ENCODE measurements around the gene UBN1.
"Not testable (repeated sequence)": the region's sequence is repeated elsewhere in the genome, so short reads cannot be mapped to it uniquely, and the experiment has no call there.

The UBN1 gene

DNA sequence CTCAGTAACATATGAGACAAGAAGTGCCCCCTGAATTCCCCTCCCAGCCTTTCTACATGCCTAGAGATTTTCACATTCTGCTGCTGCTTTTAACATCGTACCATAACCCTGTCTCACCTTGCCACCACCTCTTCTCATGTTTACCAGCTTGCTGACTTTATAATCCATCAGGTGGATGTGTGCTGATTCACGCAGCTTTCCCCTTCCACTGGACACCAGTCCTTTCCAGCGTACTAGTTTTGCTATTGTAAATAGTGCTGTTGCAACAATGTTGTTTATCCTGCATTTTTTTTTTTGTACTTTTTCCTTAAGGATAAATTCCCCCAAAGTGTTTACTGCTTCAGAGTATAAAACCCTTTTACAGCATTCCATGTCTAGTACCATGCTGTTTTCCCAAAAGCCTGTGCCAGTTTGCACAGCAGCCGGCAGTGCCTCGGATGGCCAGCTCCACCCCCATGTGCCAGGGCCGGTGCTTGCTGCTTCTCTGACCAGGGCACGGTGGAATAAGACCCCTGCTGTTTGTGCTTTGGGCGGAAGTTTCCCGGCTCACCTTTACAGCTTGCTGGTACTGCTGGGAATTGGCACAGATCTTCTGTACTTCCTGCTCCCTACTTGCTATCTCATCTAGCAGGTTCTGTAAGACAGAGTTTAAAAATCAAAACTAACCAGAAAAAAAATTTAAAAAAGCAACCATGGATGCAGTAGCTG lies 41.3 kb downstream of the UBN1 start:
- DNase-seq = no peak

DNA sequence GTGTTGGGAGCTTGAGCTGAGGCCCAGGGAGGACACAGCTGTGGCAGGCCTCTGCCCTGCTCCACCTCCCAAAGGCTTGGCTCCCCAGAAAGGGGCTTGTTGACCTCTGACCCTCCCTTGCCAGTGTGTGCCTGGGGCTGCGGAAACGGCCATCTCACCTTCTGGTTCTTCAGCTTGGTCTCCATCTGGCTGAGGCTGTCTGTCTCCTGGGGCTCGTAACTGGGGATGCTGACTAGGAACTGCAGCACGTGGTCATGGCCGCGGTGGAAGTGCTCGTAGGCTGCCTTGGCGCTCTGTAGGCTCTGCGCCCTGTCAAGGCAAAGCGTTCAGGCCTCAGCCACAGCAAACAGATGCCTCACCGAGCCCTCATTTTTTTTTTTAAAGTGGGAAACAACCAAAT lies 42.7 kb downstream of the UBN1 start:
- no peak for DNase-seq

DNA sequence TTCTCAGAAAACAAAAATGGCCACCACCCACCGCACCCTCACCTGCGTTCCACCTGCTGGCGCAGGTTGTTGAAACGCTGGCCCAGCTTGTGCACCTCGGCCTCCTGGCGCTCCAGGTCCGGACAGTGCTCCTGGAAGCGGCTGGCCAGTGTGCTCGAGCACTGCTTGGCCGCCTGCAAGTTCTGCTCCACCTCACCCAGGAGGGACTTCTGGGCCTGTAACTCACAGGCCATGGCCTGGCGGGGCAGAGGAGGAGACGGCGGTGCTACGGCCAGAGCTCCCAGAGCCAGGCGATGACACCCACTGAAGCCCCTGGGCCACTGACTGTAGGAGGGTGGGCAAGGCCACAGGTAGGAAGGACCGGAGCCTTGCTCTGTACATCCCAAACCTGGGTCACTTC lies 43.4 kb downstream of the UBN1 start:
- no peak for DNase-seq

DNA sequence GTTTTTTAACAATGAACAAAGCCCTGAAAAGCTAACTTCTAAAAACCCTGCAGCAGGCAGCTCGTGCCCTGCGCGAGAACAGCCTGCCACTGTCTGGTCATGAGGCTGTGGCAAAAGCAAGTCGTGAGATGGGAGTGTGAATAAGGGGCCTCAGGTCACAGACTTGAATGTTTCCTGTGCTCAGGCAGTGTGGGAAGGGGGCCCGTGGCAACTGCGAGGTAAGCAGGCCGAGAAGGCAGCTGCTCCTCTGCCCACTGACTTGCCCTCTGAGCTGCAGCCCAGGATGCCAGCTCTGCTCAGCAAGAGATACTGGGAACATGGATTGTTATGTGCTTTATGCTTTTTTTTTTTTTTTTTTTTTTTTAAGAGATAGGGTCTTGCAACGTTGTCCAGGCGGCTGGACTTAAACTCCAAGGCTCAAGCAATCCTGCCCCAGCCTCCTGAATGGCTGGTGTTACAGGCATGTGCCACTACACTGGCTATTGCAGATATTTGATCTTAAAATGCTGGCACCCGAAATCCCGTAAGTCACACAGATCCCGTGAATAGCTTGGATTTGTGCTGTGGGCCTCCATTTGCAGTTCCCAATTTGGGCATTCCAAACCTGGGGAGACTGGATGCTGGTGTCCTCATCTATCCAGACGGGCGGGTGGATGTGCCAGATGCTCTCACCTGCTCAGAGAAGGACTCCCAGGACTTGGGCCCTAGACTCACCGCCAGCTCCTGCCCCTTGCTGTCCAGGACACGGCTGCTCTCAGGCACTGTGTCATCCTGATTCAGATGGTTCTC lies 44.0 kb downstream of the UBN1 start:
- no peak for DNase-seq

DNA sequence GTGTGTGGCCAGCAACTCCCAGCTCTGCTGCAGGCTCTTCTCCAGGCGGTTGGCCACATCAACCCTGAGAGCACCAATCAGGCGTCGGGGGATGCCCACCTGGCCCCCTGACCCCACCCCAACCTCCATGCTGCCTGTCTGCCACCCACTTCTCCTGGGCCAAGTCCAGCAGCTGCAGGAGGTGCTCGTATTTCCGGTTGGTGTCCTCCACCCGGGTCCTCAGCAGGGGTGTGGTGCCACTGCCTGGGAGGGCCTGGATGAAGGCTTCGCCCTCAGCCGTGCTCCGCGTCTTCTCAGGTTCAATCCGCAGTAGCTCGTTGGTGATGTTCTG lies 44.6 kb downstream of the UBN1 start:
- no peak for DNase-seq

DNA sequence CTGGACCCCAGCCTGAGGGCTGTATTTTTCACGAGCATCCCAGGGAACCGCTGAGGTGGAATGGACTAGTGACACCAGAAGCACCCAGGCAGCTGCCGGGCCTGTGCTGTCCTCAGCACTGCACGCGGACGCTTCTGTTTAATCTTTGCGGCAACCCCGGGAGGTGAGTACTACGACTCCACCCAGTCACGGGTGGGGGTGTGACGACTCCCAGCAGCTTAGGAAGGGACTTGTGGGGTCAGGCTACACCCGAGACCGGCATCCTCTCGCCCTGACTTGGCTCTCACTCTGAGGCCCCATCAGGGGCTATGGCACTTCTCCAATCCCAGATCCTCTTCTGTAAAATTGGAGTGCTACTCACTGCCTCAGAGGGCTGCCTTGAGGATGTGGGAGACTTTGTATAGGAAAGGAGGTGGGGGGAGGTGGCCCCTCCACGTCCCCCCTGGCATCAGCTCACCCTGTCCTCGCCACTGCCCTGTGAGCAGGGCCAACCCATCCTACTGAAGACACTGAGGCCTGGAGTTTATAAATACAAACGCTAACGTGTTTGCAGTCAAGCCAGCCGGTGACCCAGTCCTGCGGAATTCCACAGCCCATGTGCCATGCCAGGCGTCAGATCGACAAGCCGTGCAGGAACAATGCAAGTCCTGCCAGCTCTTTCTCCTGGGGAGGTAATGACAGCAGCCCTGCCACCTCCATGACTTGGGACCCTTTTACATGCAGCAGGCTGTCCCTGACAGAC lies 45.3 kb downstream of the UBN1 start:
- no peak for DNase-seq

DNA sequence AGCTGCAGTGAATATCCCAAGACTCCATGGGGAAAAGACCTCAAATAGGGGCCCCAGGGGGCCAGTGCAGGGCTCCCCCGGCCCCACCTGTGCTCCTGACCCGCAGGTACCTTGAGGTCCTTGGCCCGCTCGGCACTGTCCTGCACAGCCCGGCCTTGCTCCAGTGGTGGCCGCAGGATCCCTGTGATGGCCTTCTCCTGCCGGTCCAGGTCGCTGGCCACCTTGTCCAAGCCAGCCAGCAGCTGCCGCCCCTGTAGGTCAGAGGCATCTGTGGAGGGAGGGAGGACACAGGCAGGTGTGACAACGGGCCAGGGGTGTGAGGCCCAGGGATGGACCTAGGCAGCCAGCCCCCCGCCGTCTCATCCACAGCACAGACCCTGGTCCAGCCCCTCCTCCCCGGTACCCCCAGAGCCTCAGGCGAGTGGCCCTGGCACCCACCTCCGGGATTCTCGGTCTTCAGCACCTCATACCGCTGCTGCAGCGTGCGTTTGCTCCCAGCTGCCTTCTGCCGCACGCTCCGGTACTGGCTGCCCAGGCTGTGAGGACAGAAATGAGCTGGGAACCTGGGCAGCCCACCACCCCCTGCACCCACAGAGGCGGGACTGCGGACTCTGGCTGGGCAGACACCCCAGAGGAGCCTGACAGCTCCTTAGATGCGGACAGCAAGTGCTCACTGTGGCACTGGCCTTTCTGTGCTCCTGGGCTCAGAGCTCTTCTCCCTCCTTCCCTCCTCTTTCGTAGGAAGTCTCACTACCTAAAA lies 46.0 kb downstream of the UBN1 start:
- DNase-seq = no peak

DNA sequence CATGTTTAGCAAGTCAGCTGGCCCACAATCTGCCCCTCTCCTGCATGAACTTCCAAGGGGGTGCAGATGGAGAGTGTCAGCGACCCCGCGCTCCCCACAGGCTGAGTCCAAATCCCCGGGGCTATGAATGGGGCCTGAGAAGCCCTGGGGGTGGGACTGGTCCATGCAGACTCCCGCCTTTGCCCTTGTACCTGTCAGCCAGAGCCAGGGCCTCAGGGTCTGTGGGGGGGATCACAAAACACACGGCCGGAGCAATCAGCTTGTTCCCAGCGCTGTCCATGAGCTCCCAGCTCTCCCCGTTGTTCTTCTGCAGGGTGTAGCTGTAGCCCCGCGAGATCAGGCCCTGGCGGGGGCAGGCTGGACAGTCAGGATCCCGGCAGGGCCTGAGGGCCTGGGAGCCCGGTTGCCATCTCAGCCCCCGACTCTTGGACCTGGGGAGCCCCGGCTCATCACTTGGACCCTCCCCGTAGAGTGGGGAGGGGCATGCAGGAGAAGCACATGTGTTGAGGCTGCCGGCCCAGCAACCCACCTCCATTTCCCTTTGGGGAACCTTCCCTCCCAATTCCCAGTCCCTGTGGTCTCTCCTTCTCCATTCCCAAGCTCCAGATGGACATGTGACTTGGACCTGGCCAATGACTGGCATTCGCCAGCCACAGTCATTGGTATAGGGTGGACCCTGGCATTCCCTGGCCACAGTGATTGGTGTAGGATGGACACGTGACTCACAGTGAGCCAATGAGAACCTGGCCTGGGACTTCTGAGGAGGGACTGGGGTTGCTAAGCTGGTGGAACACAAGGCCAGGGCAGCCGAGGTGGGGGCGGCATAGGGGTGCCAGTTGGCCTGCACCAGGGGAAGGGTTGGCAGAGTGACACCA lies 47.2 kb downstream of the UBN1 start:
- no peak for DNase-seq

DNA sequence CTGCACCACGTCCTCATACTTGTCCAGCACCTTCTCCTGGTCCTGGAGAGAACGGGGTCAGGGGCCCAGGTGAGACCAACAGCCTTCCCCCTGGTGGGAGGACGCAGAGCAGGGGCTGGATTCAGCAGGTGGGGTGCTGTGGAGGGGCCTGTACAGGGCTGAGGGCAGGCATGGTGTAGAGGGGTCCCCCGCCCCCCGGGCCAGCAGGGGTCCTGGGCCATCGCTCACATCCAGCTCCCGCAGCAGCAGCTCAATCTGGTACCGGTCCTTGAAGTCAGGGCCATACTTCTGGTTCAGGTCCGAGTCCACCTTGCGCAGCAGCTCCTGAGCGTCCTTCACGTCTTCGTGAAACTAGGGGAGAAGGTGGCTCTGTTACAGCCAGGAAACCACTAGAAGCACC lies 48.1 kb downstream of the UBN1 start:
- no peak for DNase-seq

DNA sequence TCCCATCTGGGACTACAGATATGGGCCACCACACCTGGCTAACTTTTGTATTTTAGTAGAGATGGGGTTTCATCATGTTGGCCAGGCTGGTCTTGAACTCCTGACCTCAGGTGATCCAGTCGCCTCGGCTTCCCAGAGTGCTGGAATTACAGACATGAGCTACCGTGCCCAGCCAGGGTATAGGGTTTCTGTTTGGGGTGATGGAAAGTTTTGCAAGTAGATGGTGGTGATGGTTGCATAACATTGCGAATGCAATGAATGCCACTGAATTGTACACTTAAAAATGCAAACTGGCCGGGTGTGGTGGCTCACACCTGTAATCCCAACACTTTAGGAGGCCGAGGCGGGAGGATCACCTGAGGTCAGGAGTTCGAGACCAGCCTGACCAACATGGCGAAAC lies 49.5 kb downstream of the UBN1 start:
- not testable (repeated sequence) for DNase-seq

DNA sequence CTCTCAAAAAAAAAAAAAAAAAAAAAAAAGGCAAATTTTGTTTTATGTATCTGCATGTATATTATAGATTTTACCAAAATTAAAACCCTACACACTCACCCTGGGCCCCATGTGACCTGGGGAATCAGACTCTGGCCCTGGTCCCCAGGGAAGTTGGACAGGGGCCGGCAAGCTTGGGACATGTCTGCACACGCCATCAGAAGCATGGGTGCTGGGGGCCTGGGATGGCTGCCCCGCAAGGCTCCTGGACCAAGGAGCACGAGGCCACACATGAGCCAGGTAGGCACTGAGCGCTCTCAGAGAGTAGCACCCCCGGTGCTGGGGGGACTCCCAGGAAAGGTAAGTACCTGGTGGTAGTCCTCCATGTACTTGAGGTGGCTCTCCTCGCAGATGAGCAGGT lies 50.0 kb downstream of the UBN1 start:
- no peak for DNase-seq

DNA sequence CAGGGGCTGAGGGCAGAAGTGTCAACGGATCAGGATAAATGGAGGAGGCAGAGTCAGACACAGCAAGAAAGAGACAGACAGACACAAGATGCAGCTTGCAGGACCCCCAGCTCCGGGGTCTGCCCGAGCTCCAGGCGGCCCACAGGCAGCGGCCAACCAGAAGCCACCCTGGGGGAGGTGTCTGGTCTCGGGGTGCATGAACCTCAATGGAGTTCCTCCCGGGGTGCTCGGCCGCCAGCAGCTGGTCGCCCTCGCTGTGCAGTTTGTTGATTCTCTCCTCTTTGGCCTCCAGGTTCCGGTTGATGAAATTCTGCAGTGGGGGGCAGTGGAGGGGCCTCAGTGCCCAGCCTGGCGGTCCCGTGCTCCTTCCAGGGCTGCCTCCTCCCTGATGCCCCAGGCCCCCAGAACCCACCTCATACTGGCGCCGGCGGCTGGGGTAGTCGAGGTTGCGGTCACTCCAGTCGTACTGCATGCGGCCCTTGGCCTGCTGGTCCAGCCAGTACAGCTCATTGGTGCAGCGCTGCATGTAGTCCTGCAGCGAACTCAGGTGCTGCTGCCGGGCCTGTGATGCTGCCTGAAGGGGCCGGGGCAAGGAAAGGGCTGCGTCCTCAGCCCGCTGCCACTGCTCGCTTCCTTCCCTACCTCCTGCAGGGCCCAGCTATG lies 51.7 kb downstream of the UBN1 start:
- DNase-seq = no peak

DNA sequence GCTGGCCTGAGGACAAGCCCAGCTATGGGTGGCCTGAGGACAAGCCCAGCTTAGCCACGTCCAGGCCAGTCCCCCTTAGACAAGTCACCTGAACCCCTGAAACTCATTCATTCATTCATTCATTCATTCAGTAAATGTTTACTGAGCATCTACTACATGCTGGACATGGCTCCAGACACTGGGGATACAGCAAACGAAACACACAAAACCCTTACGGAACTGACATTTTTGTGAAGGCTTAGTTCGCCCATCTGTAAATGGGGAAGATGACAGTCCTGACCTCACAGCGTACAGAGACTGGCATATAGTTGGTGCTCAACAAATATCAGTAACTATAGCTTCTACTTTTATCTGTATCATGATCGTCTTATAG lies 52.2 kb downstream of the UBN1 start:
- DNase-seq = no peak

DNA sequence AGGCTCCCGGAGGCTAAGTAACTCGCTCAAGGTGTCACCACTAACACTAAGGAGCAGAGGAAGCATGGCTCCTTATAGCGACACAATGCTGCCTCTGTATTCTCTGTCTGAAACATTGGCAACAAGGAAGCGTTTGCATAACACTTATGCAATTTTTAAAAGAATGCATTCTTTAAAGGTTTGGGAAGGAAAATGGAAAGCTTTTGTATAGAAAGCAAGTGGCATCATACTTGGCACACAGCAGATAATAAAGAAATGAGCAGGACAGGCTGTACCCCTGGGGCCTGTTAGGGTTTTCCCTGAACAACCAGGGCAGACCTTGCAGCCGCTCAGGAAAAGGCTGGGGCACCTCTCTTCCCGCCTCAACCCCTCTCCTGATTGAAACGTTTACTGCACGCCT lies 52.8 kb downstream of the UBN1 start:
- DNase-seq = no peak

DNA sequence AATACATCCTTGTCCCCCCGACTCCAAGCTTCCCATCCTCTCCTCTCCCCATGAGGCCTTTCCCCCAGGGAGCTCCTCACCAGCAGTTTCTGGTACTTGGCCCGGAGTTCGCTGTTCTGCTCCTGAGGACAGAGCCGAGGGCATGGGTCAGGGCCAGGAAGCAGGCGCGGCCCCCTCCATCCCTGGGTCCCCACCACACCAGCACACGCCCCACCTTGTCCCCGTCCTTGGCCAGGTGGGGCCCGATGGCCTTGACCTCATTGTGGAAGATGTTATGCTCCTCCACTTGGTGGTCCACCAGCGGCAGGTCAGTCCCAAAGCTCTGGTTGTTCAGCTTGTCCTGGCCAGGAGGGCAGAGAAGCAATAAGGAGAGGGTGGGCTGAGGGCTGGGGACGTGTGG lies 53.5 kb downstream of the UBN1 start:
- DNase-seq = no peak

DNA sequence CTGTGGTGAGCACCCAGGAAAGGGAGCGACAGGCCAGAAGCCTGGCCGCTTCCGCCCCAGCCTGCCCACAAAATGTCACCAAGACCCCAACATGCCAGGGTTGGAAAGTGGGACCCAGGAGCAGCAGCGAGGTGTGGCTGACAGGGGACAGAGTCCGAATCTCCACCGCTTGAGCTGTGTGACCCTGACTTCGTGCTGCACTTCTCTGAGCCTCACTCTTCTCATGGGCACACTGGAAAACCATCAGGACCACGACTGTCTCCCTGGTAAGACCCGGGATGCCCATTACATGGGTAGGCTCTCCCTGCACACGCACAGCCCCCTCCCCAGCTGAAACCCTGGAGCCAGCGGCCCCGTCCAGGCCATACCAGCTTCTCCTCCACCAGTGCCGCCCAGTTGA lies 54.8 kb downstream of the UBN1 start:
- no peak for DNase-seq

DNA sequence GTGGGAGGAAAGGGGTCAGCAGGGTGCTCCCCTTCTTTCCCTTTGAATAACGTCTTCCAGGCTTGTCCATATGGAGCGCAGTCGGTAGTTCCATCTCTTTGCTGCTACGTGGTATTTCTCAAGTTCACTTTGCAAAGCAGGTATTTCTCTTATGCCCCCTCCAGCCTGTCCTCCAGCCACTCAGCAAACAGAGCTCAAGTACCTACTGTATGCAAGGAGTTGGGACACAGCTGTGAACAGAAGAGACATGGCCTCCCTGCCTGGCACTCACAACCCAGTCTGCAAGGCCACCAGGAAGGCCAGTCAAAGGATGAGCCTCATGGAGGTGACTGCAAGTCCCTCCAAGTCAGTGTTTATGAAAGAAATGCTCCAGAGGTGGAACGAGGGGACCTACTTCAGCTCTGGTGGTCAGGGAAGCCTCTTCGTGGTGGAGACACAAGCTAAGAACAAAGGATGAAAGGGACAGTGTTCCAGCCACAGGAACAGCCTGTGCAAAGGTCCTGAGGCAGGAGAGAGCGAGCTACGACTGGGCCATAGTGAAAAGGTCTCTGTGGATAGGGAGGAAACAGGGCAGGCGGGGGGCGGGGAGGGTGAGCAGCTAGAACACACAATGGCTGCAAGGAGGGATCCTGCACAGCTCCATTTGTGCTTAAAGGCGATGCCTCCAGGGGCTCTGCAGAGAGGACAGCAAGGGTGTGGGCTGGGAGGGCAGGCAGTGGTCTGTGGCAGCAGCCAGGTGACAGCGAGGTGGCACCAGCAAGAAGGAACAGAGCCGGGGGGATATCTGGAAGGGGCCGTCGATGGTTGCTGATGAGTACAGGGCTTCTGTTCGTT lies 57.0 kb downstream of the UBN1 start:
- no peak for DNase-seq

DNA sequence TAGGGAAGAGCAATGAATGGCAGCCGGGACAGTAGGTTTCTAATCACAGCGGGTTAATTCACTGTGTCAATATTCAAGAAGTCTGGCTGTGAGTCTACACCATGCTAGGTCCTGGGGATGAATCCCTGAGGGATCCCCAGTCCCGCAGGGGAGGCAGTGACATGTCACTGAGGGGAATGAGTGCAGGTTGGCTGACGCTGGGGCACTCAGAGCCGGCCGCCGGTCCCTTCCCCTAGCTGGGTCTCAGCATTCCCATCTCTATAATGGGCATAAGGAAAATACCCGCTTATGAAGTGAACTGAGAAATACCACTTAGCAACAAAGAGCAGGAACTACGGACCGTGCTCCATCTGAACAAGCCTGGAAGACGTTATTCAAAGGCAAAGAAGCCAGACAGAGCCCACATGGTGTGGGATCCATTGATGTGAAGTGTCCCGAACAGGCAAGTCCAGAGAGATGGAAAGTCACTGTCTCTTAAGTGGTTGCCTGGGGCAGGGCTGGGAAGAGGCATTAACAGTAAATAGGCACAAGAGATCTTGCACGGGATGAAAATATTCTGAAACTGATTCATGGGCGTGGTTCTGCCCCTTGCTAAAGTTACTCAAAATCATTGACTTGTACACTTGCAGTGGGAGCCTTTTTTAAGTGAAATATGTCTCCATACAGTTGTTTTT lies 57.8 kb downstream of the UBN1 start:
- no peak for DNase-seq

DNA sequence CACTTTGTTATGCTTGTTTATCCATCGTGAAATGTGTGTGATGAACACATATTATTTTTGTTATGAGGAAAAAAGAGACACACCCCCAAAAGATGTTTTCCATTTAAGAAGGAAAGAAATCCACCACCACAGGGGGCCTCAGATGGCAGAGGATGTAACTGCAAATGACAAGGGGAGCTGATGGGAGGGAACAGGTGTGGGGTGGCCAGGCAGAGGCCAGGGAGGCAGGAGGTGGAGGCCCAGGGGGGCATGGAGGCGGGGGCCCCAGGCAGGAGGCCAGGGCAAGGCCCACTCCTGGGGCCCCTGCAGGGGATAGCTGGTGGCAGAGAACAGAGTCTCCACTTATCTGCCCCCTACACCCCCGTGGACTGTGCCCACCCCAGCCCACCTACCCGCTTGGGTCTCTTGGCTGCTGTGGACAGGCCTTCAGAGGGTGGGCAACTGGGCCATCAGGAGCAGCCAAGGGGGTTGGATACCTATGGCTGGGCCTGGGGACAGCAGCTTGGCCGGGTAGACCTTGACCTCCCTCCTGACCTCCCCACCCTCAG lies 61.6 kb downstream of the UBN1 start:
- no peak for DNase-seq

DNA sequence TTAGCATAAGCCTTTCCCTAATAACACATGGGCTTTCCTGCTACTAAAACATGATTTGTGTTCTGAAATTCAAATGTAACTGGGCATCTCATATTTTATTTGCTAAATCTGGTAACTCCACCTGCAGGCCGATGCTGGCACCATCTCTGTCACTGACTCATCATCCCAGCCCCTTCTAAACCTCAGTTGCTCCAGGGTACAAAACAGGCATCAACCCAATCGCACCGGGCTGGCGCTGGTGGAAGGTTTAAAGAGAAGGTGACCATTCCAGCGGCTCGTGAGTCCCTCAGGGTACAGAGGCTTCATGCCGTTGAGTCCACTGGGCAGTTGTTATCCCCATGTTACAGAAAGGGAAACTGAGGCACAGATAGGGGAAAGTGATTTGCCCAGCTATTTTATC lies 62.5 kb downstream of the UBN1 start:
- no peak for DNase-seq

Measured in GDM1 (cell line).